Smooth muscle cell (in vitro differentiated cells): Measurements from ENCODE around the gene SH2D4B. TPM values are rescaled to one million over a fixed set of nuclear protein-coding genes. Genes with fewer than 3 reads are reported as not detected.

ENCODE experiments used
- DNase-seq: peaks from one replicate; lab custom pipeline; 2025; ENCODE audit not compliant: unreplicated experiment; lab: John Stamatoyannopoulos, UW
- H2AFZ ChIP-seq: fragments of 200-600 bp; sonication (generic); 2 replicates; pipeline ENCODE4 v1.6.0; 2016; ENCODE audit warnings: antibody characterized with exemption, low read depth, mild to moderate bottlenecking
- H3F3A ChIP-seq: fragments of 200-600 bp; sonication (generic); 2 replicates; pipeline ENCODE4 v1.6.0; 2017; ENCODE audit warnings: antibody characterized with exemption, low read depth
- H3K27ac ChIP-seq: fragments of 200-600 bp; sonication (generic); 2 replicates; pipeline ENCODE4 v1.5.1; 2016; ENCODE audit warnings: low read depth, mild to moderate bottlenecking
- H3K27me3 ChIP-seq: fragments of 200-600 bp; sonication (generic); 2 replicates; pipeline ENCODE4 v1.6.1; 2016; ENCODE audit warnings: low read depth, mild to moderate bottlenecking
- H3K36me3 ChIP-seq: fragments of 200-600 bp; sonication (generic); 2 replicates; pipeline ENCODE4 v1.5.1; 2016; ENCODE audit warnings: low read depth
- H3K4me1 ChIP-seq: fragments of 200-600 bp; sonication (generic); 2 replicates; pipeline ENCODE4 v1.5.1; 2016; ENCODE audit warnings: low read depth
- H3K4me2 ChIP-seq: fragments of 200-600 bp; sonication (generic); 2 replicates; pipeline ENCODE4 v1.6.0; 2016; ENCODE audit warnings: mild to moderate bottlenecking
- H3K4me3 ChIP-seq: fragments of 200-600 bp; sonication (generic); 2 replicates; pipeline ENCODE4 v1.5.1; 2016; ENCODE audit warnings: mild to moderate bottlenecking
- H3K79me2 ChIP-seq: fragments of 200-600 bp; sonication (generic); 2 replicates; pipeline ENCODE4 v1.6.0; 2016; ENCODE audit warnings: low read depth, mild to moderate bottlenecking
- H3K9ac ChIP-seq: fragments of 200-600 bp; sonication (generic); 2 replicates; pipeline ENCODE4 v1.6.0; 2016; ENCODE audit warnings: low read depth
- H3K9me3 ChIP-seq: fragments of 200-600 bp; sonication (generic); replicated peaks from 2 replicates; pipeline ENCODE4 v1.5.1; 2016; ENCODE audit warnings: low read depth
- H4K20me1 ChIP-seq: fragments of 200-600 bp; sonication (generic); 2 replicates; pipeline ENCODE4 v1.6.0; 2016; ENCODE audit warnings: low read depth
- WGBS: methylation state at CpG from one replicate; pipeline ENCODE4 v1.1.7; 2016; ENCODE audit warnings: low lambda C conversion rate; 5-methylcytosine and 5-hydroxymethylcytosine counted together
- polyA plus RNA-seq: library from polyadenylated mRNA; unstranded; fragments of >200 nt; fragmentation: Nextera tagmentation; extraction: Ambion mirVana; gene quantifications from 2 replicates; pipeline ENCODE4 v1.2.1, GENCODE V29; 2016
- total RNA-seq: library from RNA; depleted of rRNA; stranded (reverse); fragments of >200 nt; gene quantifications from 2 replicates; pipeline ENCODE4 v1.2.3, GENCODE V29; 2014
- TF ChIP-seq, protein P1 (sequence below): fragments of 200-600 bp; sonication (generic); IDR thresholded peaks from 2 replicates; pipeline ENCODE4 v1.5.1; 2017; ENCODE audit warnings: borderline replicate concordance, mild to moderate bottlenecking, antibody characterized with exemption; ENCODE audit not compliant: insufficient read depth, poor library complexity, severe bottlenecking

SH2D4B gene
- total and polyA plus RNA-seq, 2 experiments from 2014 or later, result 0.13 TPM; not detected in 1

DNA sequence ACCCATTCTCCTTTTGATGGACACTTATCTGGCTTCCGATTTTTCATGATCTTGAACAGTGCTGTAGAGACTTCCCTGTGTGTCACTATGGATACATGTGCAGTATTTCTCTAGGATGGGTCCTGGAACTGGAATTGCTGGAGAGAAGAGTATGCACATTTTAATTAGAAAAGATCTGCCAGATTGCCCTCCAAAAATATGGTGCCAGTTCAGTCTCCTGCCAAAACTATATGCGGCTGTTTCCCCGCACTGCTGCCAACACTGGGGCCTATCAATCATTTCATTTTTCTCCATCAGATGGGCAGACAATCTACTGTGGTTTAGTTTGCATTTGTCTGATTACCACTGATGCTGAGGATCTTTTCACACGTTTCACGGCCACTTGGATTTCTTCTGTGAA is 105.0 kb downstream of the SH2D4B start:
- no peaks in the 10 kb centered on the region for H3K4me1 ChIP-seq
- H4K20me1 ChIP-seq, result no peaks in the 10 kb centered on the region
- DNase-seq, result no peak
- H3K9me3 ChIP-seq, result no peaks in the 10 kb centered on the region
- peaks cover 5% of the 10 kb centered on the region for H3K27me3 ChIP-seq
- no peak overlapping the region for H2AFZ ChIP-seq
- H3K4me3 ChIP-seq, result no peak overlapping the region
- H3K79me2 ChIP-seq, result no peaks in the 10 kb centered on the region
- H3K27ac ChIP-seq, result no peak overlapping the region
- H3K4me2 ChIP-seq, result no peak overlapping the region
- no peak overlapping the region for H3K9ac ChIP-seq
- H3K36me3 ChIP-seq, result no peaks in the 10 kb centered on the region
- TF ChIP-seq, protein P1, sequence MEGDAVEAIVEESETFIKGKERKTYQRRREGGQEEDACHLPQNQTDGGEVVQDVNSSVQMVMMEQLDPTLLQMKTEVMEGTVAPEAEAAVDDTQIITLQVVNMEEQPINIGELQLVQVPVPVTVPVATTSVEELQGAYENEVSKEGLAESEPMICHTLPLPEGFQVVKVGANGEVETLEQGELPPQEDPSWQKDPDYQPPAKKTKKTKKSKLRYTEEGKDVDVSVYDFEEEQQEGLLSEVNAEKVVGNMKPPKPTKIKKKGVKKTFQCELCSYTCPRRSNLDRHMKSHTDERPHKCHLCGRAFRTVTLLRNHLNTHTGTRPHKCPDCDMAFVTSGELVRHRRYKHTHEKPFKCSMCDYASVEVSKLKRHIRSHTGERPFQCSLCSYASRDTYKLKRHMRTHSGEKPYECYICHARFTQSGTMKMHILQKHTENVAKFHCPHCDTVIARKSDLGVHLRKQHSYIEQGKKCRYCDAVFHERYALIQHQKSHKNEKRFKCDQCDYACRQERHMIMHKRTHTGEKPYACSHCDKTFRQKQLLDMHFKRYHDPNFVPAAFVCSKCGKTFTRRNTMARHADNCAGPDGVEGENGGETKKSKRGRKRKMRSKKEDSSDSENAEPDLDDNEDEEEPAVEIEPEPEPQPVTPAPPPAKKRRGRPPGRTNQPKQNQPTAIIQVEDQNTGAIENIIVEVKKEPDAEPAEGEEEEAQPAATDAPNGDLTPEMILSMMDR, result no peak
- H3F3A ChIP-seq, result no peaks in the 10 kb centered on the region
- 94% methylated on average over 5 of the region's 5 CpGs for WGBS

DNA sequence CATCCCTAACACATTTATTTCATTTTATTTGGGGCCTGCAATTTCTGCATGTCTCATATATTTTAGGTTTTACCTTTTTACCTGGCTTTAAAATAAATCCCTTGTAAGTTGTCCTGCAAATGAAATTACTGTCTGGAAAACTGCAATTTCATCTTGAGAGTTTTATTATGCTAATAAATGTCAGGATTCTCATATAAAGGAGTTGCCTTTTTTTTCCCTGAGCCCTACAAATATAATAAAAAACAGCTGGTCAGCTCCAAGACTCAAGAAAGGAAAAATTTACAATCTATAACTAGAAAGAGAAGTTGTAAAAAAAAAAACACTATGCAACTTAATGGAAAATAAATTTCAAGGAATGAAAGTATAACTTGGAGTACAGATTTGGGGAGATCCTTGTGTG is 108.7 kb downstream of the SH2D4B start:
- no peak for DNase-seq
- Histone ChIP-seq H3K4me2 (no peak overlapping the region), H3K9me3 (no peaks in the 10 kb centered on the region), H3K36me3 (no peaks in the 10 kb centered on the region), H3F3A (no peaks in the 10 kb centered on the region), H3K27me3 (peaks cover 5% of the 10 kb centered on the region), H3K79me2 (no peaks in the 10 kb centered on the region), H3K9ac (no peak overlapping the region), H3K27ac (no peak overlapping the region), H3K4me3 (no peak overlapping the region), H4K20me1 (no peaks in the 10 kb centered on the region), H3K4me1 (no peaks in the 10 kb centered on the region), H2AFZ (no peak overlapping the region)
- TF ChIP-seq, protein P1, result no peak

DNA sequence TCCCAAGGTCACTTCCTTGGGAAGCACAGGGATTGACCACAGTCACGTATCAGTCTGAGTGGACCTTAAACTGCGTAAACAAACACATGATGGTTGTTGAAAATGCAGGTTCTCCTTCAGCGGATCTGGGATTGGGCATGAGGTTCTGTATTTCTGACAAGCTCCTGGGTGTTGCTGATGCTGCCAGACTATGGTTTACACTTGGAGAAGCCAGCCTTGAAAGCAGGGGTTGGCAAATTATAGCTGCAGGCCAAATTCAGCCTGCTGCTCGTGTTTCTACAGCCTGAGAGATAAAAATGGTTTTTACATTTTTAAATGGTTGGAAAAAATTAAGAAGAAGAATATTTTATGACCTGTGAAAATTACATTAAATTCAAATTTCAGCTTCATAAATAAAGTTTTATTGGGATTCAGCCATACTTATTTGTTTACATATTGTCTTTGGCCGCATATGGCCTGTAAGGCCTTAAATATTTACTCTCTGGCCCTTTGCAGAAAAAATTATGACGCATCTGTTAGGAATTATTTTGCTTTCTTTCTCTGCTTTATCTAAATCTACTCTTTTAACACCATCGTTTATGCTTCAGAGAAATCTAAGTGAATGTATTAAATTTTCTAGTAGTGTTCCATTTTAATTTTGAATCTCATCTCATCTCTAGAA is 109.6 kb downstream of the SH2D4B start:
- H3K4me1 ChIP-seq, result no peaks in the 10 kb centered on the region
- TF ChIP-seq, protein P1, result no peak
- WGBS, result 75% methylated on average over 7 of the region's 7 CpGs
- H3K36me3 ChIP-seq, result no peaks in the 10 kb centered on the region
- H3K9ac ChIP-seq, result no peak overlapping the region
- no peaks in the 10 kb centered on the region for H3K27me3 ChIP-seq
- H3K4me2 ChIP-seq, result no peak overlapping the region
- H3K9me3 ChIP-seq, result no peaks in the 10 kb centered on the region
- H3K27ac ChIP-seq, result no peak overlapping the region
- no peaks in the 10 kb centered on the region for H3K79me2 ChIP-seq
- no peaks in the 10 kb centered on the region for H4K20me1 ChIP-seq
- H2AFZ ChIP-seq, result no peak overlapping the region
- DNase-seq, result no peak
- H3K4me3 ChIP-seq, result no peak overlapping the region
- H3F3A ChIP-seq, result no peaks in the 10 kb centered on the region

DNA sequence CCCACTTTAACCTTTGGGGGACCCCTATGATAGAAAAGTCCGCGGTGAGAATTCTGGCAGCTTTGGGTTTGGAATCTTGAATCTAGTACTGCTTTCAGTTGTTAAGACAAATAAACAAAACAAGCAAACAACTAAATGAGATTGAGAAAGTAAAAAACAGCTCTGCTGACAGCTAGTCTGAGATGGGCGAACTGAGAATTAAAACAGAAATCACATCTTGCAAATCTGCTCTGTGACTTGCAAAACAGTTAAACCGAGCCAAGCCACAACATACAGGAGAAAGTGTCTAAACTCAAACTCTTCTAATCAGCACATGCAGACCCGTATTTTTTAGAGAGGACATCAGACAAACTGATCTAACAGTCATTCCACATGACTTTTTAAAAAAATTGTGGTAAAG is 110.4 kb downstream of the SH2D4B start:
- Histone ChIP-seq H3K4me2 (no peak overlapping the region), H4K20me1 (no peaks in the 10 kb centered on the region), H3K9ac (no peak overlapping the region), H3K4me3 (no peak overlapping the region), H3K27me3 (no peaks in the 10 kb centered on the region), H3K4me1 (no peaks in the 10 kb centered on the region), H3K9me3 (no peaks in the 10 kb centered on the region), H3K36me3 (no peaks in the 10 kb centered on the region), H3K79me2 (no peaks in the 10 kb centered on the region), H2AFZ (no peak overlapping the region), H3F3A (no peaks in the 10 kb centered on the region), H3K27ac (no peak overlapping the region)
- no peak for DNase-seq
- TF ChIP-seq, protein P1, result no peak
- 65% methylated on average over 5 of the region's 5 CpGs for WGBS
